ENCODE results near the gene STAB1.
A peak's percentile ranks its signal among the peaks of the same experiment; 100 is the strongest.

STAB1 gene

GRCh38 chr3:52555056-52555455 is 59.9 kb downstream of the STAB1 start:
- H3K27ac ChIP-seq, result no peak overlapping the region

GRCh38 chr3:52557011-52557960 is 62.1 kb downstream of the STAB1 start:
- TF ChIP-seq, protein P1, sequence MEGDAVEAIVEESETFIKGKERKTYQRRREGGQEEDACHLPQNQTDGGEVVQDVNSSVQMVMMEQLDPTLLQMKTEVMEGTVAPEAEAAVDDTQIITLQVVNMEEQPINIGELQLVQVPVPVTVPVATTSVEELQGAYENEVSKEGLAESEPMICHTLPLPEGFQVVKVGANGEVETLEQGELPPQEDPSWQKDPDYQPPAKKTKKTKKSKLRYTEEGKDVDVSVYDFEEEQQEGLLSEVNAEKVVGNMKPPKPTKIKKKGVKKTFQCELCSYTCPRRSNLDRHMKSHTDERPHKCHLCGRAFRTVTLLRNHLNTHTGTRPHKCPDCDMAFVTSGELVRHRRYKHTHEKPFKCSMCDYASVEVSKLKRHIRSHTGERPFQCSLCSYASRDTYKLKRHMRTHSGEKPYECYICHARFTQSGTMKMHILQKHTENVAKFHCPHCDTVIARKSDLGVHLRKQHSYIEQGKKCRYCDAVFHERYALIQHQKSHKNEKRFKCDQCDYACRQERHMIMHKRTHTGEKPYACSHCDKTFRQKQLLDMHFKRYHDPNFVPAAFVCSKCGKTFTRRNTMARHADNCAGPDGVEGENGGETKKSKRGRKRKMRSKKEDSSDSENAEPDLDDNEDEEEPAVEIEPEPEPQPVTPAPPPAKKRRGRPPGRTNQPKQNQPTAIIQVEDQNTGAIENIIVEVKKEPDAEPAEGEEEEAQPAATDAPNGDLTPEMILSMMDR (conservative IDR thresholded peaks at IDR 0.05), result no peak
- no peak overlapping the region for H3K27ac ChIP-seq

More at GRCh38 chr3:52555056-52555455, 59.9 kb downstream of the STAB1 start:
- TF ChIP-seq, protein P1 (conservative IDR thresholded peaks at IDR 0.05), result no peak

DNA sequence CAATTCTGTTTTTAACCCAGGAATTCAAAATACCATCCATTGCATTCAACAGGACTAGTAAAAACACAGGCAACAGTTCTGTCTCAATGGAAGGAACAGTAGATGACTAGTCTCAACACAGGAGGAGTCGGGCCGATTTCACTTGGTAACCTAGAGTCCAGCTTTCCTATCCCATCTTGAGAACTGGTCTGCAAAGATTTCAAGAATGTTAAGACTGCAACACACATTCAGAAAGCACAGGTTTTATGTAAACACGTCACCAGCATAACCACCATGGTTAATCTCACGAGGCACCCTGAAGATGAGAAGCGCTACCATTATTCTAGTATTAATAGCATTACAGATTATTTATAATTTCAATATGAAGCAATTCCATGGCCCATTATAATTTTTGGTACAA is 63.3 kb downstream of the STAB1 start:
- TF ChIP-seq, protein P1 (conservative IDR thresholded peaks at IDR 0.05), result no peak
- no peak overlapping the region for H3K27ac ChIP-seq

GRCh38 chr3:52561028-52561747 is 66.0 kb downstream of the STAB1 start:
- H3K27ac ChIP-seq, result no peak overlapping the region
- TF ChIP-seq, protein P1 (conservative IDR thresholded peaks at IDR 0.05), result no peak

DNA sequence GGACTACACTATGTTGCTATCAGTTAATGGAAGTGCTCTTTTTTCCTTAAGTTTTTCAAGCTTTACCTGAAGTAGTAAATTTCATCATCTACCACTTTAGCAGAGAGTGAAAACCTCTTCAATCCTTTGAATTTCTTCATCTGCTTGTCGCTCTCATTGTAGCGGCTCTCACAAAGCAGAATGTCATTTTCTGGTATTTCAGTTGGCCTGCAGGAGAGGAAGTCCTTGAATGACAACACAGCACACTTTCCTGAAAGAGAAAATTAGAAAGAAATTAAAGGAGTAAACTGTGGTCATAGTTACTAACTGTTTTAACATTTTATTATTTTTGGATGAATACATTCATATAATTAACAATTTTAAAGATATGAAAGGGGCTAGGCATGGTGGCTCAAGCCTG is 68.8 kb downstream of the STAB1 start:
- H3K27ac ChIP-seq, result no peak overlapping the region
- TF ChIP-seq, protein P1 (conservative IDR thresholded peaks at IDR 0.05), result no peak

DNA sequence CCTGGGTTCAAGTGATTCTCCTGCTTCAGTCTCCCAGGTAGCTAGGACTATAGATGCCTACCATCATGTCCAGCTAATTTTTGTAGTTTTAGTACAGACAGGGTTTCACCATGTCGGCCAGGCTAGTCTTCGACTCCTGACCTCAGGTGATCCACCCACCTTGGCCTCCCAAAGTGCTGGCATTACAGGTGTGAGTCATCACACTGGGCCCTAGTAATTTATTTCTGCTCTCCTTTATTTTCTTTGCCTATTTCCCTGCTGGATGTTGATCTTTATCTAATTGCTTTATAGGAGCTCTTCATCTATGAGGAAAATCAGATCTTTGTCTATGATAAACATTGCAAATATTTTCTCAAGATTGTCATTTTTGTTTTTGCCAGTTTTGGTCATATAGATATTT is 72.9 kb downstream of the STAB1 start:
- TF ChIP-seq, protein P1 (conservative IDR thresholded peaks at IDR 0.05), result no peak

GRCh38 chr3:52570076-52570475 is 74.9 kb downstream of the STAB1 start:
- TF ChIP-seq, protein P1 (conservative IDR thresholded peaks at IDR 0.05), result no peak
- H3K27ac ChIP-seq, result no peak overlapping the region

More for the DNA sequence above, 72.9 kb downstream of the STAB1 start:
- H3K27ac ChIP-seq, result peak overlapping the region; percentile 57

Measured in VCaP (cell line).